Measurements from ENCODE around the gene MYBPC3.

DNA sequence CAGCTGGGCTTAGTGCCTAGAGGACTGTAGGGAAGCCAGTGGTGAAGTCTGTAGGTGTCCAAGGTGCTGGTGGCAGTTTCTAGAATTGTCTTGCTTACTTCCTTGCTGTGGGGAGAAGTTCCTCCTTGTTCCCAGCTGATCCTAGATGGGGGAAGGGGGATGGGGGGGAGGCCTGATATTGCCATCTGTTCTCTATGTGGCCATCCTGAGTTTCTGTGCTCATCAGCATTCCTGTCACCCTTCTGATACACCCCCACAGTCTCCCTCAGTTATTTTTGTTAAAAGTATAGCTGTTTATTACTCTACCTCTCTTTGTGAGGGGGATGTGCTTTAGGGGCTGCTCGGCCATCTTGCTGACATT, 46.0 kb downstream of the MYBPC3 start:
- TF ChIP-seq MYC (IDR thresholded peaks at IDR 0.05; ENCODE audit: low read depth, low read length): no peak
- TF ChIP-seq, protein P1, sequence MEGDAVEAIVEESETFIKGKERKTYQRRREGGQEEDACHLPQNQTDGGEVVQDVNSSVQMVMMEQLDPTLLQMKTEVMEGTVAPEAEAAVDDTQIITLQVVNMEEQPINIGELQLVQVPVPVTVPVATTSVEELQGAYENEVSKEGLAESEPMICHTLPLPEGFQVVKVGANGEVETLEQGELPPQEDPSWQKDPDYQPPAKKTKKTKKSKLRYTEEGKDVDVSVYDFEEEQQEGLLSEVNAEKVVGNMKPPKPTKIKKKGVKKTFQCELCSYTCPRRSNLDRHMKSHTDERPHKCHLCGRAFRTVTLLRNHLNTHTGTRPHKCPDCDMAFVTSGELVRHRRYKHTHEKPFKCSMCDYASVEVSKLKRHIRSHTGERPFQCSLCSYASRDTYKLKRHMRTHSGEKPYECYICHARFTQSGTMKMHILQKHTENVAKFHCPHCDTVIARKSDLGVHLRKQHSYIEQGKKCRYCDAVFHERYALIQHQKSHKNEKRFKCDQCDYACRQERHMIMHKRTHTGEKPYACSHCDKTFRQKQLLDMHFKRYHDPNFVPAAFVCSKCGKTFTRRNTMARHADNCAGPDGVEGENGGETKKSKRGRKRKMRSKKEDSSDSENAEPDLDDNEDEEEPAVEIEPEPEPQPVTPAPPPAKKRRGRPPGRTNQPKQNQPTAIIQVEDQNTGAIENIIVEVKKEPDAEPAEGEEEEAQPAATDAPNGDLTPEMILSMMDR (IDR thresholded peaks at IDR 0.05; ENCODE audit: low read depth, low read length): no peak

Measured in NB4 (cell line).